D721Med (cell line): Measurements from ENCODE around the gene LAMB4.

Experiments used
- DNase-seq: peaks from one replicate; pipeline ENCODE4 v3.0.0; 2011; ENCODE audit warnings: low spot score; ENCODE audit not compliant: insufficient read length
- FAIRE-seq: peaks from 2 replicates; lab custom pipeline; 2011; peaks lifted over from hg19 to GRCh38; lab: Jason Lieb, UNC
- TF ChIP-seq, protein P1 (sequence below): IDR thresholded peaks from 2 replicates; pipeline ENCODE4 v1.5.1; 2012; ENCODE audit warnings: mild to moderate bottlenecking, control low read depth; ENCODE audit not compliant: insufficient read depth; ENCODE audit errors: missing control alignments

LAMB4 gene

DNA sequence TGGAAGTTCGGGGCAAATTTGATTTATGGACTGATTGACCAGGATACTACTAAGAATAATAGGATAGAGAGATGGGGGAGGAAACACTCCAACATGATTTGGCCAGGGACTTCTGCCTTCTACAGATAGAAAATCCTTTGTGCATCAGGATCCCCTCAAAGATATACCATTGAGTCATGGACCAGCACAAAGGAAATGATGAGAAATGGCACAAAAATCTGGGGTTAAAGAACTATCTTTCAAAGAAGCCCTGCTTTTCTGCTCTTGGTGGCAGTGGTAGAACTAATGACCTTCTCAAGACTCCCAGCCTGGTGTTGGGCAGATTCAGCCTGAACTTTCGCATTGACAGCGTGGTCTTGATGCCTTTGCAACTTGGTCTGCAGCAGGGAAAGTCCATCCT is 99.6 kb downstream of the LAMB4 start:
- TF ChIP-seq, protein P1, sequence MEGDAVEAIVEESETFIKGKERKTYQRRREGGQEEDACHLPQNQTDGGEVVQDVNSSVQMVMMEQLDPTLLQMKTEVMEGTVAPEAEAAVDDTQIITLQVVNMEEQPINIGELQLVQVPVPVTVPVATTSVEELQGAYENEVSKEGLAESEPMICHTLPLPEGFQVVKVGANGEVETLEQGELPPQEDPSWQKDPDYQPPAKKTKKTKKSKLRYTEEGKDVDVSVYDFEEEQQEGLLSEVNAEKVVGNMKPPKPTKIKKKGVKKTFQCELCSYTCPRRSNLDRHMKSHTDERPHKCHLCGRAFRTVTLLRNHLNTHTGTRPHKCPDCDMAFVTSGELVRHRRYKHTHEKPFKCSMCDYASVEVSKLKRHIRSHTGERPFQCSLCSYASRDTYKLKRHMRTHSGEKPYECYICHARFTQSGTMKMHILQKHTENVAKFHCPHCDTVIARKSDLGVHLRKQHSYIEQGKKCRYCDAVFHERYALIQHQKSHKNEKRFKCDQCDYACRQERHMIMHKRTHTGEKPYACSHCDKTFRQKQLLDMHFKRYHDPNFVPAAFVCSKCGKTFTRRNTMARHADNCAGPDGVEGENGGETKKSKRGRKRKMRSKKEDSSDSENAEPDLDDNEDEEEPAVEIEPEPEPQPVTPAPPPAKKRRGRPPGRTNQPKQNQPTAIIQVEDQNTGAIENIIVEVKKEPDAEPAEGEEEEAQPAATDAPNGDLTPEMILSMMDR, result no peak
- DNase-seq (no peak), FAIRE-seq (no peak)

DNA sequence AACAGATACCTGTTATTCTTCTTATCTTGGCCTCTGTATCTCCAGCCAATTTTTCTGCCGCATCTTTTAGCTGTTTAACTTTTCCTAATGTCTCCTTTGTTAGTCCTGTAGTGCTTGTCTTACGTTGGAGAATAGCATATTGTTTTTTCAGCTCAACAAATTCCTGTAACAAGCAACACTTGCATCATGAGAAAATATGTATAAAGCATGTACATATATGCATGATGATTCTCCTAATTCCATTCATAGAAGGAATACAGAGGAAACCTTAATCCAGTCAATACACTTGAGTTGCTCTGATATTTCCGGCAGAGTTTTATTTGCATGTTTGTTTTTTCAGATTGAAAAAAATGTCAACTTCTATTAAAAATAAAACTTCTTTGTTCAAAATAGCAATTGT is 101.1 kb downstream of the LAMB4 start:
- FAIRE-seq, result no peak
- TF ChIP-seq, protein P1, result no peak

DNA sequence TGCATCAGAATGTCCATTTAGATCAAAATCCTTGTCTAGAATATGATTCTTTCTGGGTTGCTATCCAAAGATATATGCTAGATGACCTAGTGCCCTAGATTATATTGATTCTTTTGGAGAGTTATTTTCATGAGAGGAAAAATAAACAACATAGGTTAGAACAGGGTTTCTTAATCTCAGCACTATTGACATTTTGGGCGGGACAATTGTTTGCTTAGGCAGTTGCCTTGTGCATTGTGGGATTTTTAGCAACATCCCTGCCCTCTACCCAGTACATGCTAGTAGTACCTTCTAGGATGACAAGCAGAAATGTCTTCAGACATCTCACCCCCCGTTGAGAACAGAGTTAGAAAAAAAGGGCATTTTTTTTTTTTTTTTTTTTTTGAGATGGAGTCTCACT is 102.0 kb downstream of the LAMB4 start:
- DNase-seq (no peak), FAIRE-seq (no peak)
- TF ChIP-seq, protein P1, result no peak

More for the DNA sequence above, 101.1 kb downstream of the LAMB4 start:
- DNase-seq, result no peak

DNA sequence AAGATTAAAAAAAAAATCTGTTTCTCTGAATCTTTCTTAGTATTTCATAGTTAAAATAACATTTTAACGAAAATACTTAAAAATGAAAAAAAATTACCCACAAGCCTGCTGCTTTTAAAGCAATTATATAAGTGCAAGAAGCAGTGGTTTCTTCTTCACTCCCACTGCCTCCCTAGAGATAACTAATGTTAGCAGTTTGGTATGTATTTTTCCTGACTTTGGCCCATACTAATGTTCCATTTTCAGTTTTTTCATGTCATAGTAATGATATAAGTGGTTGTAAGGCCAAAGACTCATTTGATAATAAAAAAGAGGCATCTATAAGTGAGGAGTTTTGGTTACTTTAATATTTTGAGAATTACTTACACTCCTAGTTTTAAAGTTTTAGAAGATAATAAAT is 102.9 kb downstream of the LAMB4 start:
- DNase-seq (no peak), FAIRE-seq (no peak)
- TF ChIP-seq, protein P1, result no peak

DNA sequence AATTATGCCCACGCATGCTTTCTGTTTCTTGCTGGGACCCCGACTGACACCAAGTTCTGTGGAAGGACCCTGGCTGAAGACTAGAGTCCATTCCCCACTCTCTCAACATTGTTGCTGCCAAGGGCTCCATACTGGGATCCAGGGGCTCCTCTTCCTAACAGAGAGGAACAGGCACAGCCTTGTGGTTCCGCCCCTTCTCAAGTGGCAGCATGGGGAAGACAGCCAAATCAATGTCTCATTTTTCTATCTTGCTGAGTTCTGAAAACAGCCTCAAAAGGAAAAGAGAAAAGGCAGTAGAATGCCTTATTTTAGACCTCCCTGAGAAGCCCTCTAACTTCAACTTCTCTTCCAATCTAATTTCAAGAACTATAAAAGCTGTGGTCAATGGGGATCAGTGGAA is 103.5 kb downstream of the LAMB4 start:
- TF ChIP-seq, protein P1, result no peak
- FAIRE-seq (no peak), DNase-seq (no peak)

DNA sequence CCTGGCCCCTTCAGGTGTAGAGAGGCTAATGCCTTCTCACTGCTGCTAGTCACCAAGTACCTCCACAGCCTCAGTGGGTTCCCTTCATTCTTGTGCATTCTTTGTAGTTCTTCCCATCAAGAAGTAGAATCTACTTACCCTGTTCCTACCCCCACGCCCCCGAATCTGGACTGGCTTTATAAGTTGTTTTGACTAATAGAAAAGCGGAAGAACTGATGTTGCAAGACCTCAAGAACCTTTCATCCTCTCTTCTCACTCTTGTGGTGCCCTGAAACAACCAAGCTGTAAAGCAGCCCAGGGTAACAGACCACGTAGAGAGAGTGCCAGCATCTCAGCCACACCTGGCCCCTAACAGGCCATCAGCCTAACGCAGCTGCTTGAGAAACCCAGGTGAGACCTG is 104.0 kb downstream of the LAMB4 start:
- FAIRE-seq (no peak), DNase-seq (no peak)

DNA sequence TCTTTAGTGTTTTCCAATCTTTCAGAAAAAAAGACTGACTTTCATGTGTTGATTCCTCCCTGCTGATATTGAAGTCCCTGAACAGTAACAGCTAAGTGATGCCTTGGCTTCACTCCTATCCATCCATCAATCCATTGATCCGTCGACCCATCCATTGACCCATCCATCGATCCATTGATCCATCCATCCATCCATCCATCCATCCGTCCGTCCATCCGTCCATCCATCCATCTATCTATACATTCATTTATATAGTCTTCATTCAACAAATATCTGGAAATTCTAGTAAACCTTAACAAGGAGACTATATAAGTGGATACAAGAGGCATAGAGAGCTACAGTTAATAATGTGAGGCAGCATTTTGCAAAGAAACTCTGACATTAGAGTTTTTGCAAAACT is 105.6 kb downstream of the LAMB4 start:
- DNase-seq (no peak), FAIRE-seq (no peak)
- TF ChIP-seq, protein P1, result no peak

More for the DNA sequence above, 104.0 kb downstream of the LAMB4 start:
- TF ChIP-seq, protein P1, result no peak
